GM18505 (cell line): ENCODE measurements around the gene SARM1.
"Not testable (repeated sequence)": the region's sequence is repeated elsewhere in the genome, so short reads cannot be mapped to it uniquely, and the experiment has no call there.

ENCODE experiments used
- ATAC-seq: cut with Tn5 transposase; IDR thresholded peaks from one replicate; pipeline ENCODE4 v1.9.1; 2021; ENCODE audit not compliant: unreplicated experiment
- POLR2A ChIP-seq: IDR thresholded peaks from 4 replicates; pipeline ENCODE4 v1.6.1; 2011; ENCODE audit warnings: borderline replicate concordance; ENCODE audit not compliant: insufficient read depth, insufficient read length; ENCODE audit errors: extremely low read depth

The SARM1 gene

DNA sequence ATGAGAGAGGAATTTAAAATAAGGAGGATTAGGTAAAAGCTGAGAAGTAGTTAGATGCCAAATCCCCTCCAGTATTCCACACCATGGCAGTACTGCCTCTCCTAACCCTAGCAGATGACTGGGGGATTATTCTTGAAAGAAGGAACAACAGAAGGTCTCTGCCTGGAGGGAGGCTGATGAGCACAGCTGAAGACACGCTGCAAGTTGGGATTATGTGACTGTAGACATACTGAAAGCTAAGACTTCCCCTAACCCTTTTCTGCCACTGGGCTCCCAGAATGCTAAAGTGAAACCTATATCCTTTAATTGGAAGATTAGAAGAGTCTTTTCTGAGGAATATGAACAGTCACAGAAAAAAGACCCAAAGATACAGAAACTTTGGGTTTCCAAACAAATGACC is 62.2 kb downstream of the SARM1 start:
- no peak for TF ChIP-seq POLR2A
- no peak for ATAC-seq

DNA sequence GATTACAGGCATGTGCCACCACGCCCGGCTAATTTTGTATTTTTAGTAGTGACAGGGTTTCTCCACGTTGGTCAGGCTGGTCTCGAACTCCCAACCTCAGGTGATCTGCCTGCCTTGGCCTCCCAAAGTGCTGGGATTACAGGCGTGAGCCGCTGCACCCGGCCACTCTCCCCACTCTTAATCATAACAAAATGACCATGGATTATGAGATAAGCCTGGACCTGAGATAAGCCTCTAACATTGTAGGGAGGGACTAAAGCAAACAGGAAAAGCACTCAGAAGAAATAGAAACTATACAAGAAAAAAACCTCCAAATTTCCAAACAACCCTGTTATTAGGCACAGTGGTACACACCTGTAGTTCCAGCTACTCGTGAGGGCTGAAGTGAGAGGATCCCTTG is 62.8 kb downstream of the SARM1 start:
- ATAC-seq = not testable (repeated sequence)

GRCh38 chr17:28443901-28444638 is 72.6 kb downstream of the SARM1 start:
- ATAC-seq = no peak
- TF ChIP-seq POLR2A = no peak

- ATAC-seq = no peak
- TF ChIP-seq POLR2A = no peak
Observed at GRCh38 chr17:28446716-28447395, 75.4 kb downstream of the SARM1 start.

DNA sequence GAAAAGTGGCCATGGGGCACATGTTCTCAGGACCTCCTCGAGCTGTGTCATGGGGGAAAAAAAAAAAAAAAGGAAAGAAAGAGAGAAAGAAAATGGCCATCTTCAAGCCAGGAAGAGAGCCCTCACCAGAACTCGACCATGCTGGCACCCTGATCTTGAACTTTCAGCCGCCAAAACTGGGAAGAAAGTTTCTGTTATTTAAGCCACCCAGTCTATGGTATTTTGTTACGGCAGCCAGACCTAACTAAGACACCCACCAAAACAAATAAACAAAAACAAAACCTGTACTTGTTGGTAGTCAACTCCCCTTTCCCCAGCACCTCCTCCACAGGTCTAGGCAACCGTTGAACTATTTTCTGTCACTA is 75.9 kb downstream of the SARM1 start:
- TF ChIP-seq POLR2A = no peak
- ATAC-seq = no peak

- TF ChIP-seq POLR2A = no peak
- no peak for ATAC-seq
Observed at GRCh38 chr17:28449859-28450258, 78.4 kb downstream of the SARM1 start.
